Uterus (tissue), 2 donors: Measurements from ENCODE around the gene POLE.

ENCODE experiments used
- CTCF ChIP-seq, 4 experiments: fragments of 200-600 bp in 2 of 4; fragments of 450-650 bp in 2 of 4; sonication (generic) in 2 of 4; IDR thresholded peaks; one replicate each; pipeline ENCODE4 v1.5.1; 2016 to 2019; ENCODE audit warnings: antibody characterized with exemption in 4 of 4, mild to moderate bottlenecking in 2 of 4, moderate library complexity in 1 of 4
- POLR2A ChIP-seq, 2 donors: fragments of 450-650 bp; IDR thresholded peaks; one replicate each; pipeline ENCODE4 v1.6.1; 2016; ENCODE audit warnings: antibody characterized with exemption in 2 of 2, mild to moderate bottlenecking in 1 of 2, moderate library complexity in 1 of 2

- TF ChIP-seq CTCF (IDR thresholded peaks at IDR 0.05) (no peak), POLR2A (IDR thresholded peaks at IDR 0.05) (no peak)
Observed at GRCh38 chr12:132608231-132609171, 78.6 kb downstream of the POLE start.
